ENCODE data around the gene XPR1.
"Not testable (repeated sequence)": the region's sequence is repeated elsewhere in the genome, so short reads cannot be mapped to it uniquely, and the experiment has no call there.

Gene XPR1

GRCh38 chr1:180646093-180646492, 14.3 kb downstream of the XPR1 start:
- no peak for DNase-seq

- no peak for DNase-seq
Observed at GRCh38 chr1:180646547-180646946, 14.7 kb downstream of the XPR1 start.

GRCh38 chr1:180652792-180653191, 21.0 kb downstream of the XPR1 start:
- DNase-seq, result no peak

GRCh38 chr1:180662709-180663108, 30.9 kb downstream of the XPR1 start:
- no peak for DNase-seq

GRCh38 chr1:180670681-180671080, 38.9 kb downstream of the XPR1 start:
- DNase-seq, result no peak

GRCh38 chr1:180672105-180672504, 40.3 kb downstream of the XPR1 start:
- no peak for DNase-seq

- DNase-seq, result no peak
Observed at GRCh38 chr1:180672505-180672904, 40.7 kb downstream of the XPR1 start.

GRCh38 chr1:180674603-180675530, 43.0 kb downstream of the XPR1 start:
- DNase-seq, result no peak

- no peak for DNase-seq
Observed at GRCh38 chr1:180675586-180675985, 43.8 kb downstream of the XPR1 start.

- DNase-seq, result no peak
Observed at GRCh38 chr1:180680558-180681144, 48.8 kb downstream of the XPR1 start.

- DNase-seq, result not testable (repeated sequence)
Observed at GRCh38 chr1:180683117-180683516, 51.3 kb downstream of the XPR1 start.

GRCh38 chr1:180691322-180691913, 59.6 kb downstream of the XPR1 start:
- no peak for DNase-seq

GRCh38 chr1:180693564-180694244, 61.9 kb downstream of the XPR1 start:
- DNase-seq, result no peak

GRCh38 chr1:180695282-180695681, 63.5 kb downstream of the XPR1 start:
- DNase-seq, result no peak

- no peak for DNase-seq
Observed at GRCh38 chr1:180696361-180696760, 64.5 kb downstream of the XPR1 start.

- no peak for DNase-seq
Observed at GRCh38 chr1:180698580-180698979, 66.8 kb downstream of the XPR1 start.

GRCh38 chr1:180702376-180702775, 70.6 kb downstream of the XPR1 start:
- not testable (repeated sequence) for DNase-seq

GRCh38 chr1:180710746-180711145, 78.9 kb downstream of the XPR1 start:
- DNase-seq, result not testable (repeated sequence)

- DNase-seq, result not testable (repeated sequence)
Observed at GRCh38 chr1:180711260-180711659, 79.4 kb downstream of the XPR1 start.

GRCh38 chr1:180720753-180721152, 88.9 kb downstream of the XPR1 start:
- no peak for DNase-seq

- no peak for DNase-seq
Observed at GRCh38 chr1:180722586-180722985, 90.8 kb downstream of the XPR1 start.

- no peak for DNase-seq
Observed at GRCh38 chr1:180724055-180724454, 92.2 kb downstream of the XPR1 start.

GRCh38 chr1:180726024-180726423, 94.2 kb downstream of the XPR1 start:
- DNase-seq, result not testable (repeated sequence)
